Measurements from ENCODE around the gene TNFRSF12A.
A peak's percentile ranks its signal among the peaks of the same experiment; 100 is the strongest.

The TNFRSF12A gene

DNA sequence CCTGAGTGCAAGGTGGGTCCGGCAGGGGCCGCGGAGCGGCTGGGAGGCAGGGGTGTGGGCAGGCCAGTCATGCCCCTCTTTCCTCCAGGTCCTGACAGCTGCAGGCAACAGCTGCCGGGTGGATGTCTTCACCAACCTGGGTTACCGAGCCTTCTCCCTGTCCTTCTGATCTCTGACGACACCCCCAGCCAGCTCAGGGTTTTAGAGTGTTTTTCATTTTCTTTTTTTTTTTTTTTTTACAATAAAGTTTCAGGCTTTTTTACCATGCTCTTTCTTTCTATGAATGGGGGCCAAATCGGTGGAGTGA is 7.3 kb downstream of the TNFRSF12A start:
- POLR2A ChIA-PET = interaction anchor here (0.7 to 11.9 kb wide), 14 partner anchors 7 to 145 kb away, joined by 3 to 247 read pairs (median 6); partner anchors contain the start of genes KREMEN2, MMP25, TNFRSF12A and ZNF205
- H3K9me3 ChIP-seq (ENCODE audit: control insufficient read depth, insufficient read depth, low read depth, low read length) = no peaks in the 10 kb centered on the region
- H3K4me1 ChIP-seq (ENCODE audit: control insufficient read depth, insufficient read depth, low read length) = peaks cover 14% of the 10 kb centered on the region
- CTCF ChIA-PET = interaction anchor here (0.5 to 9.2 kb wide), 18 partner anchors 8 to 1576 kb away, joined by 3 to 149 read pairs (median 4); partner anchors contain the start of genes BICDL2 and TNFRSF12A
- H3K36me3 ChIP-seq (ENCODE audit: control insufficient read depth in 2 of 2, insufficient read depth in 1 of 2, low read length in 2 of 2) = peaks cover 0 to 22% of the 10 kb centered on the region in 2 experiments; a peak in 1 of 3 replicates
- H3K27ac ChIP-seq (ENCODE audit: extremely low read depth, low read depth, low read length) = no peak overlapping the region
- H3K4me3 ChIP-seq (ENCODE audit: low read depth, low read length) = no peak overlapping the region
- no peak for TF ChIP-seq ZNF529 (tag by site-specific recombination; IDR thresholded peaks at IDR 0.05; ENCODE audit: insufficient replicate concordance)
- no peak for TF ChIP-seq ZNF239 (tag by site-specific recombination; IDR thresholded peaks at IDR 0.05)
- no peak for TF ChIP-seq GFI1B (tag by site-specific recombination; IDR thresholded peaks at IDR 0.05)
- TF ChIP-seq BCL11A (tag by site-specific recombination; IDR thresholded peaks at IDR 0.05; ENCODE audit: low read depth) = no peak
- TF ChIP-seq, protein P1, sequence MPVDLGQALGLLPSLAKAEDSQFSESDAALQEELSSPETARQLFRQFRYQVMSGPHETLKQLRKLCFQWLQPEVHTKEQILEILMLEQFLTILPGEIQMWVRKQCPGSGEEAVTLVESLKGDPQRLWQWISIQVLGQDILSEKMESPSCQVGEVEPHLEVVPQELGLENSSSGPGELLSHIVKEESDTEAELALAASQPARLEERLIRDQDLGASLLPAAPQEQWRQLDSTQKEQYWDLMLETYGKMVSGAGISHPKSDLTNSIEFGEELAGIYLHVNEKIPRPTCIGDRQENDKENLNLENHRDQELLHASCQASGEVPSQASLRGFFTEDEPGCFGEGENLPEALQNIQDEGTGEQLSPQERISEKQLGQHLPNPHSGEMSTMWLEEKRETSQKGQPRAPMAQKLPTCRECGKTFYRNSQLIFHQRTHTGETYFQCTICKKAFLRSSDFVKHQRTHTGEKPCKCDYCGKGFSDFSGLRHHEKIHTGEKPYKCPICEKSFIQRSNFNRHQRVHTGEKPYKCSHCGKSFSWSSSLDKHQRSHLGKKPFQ (tag by site-specific recombination; IDR thresholded peaks at IDR 0.05) = no peak
- TF ChIP-seq, protein P2, sequence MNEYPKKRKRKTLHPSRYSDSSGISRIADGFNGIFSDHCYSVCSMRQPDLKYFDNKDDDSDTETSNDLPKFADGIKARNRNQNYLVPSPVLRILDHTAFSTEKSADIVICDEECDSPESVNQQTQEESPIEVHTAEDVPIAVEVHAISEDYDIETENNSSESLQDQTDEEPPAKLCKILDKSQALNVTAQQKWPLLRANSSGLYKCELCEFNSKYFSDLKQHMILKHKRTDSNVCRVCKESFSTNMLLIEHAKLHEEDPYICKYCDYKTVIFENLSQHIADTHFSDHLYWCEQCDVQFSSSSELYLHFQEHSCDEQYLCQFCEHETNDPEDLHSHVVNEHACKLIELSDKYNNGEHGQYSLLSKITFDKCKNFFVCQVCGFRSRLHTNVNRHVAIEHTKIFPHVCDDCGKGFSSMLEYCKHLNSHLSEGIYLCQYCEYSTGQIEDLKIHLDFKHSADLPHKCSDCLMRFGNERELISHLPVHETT (tag by site-specific recombination; IDR thresholded peaks at IDR 0.05) = no peak
- no peak for TF ChIP-seq KLF10 (tag by site-specific recombination; IDR thresholded peaks at IDR 0.05)
- TF ChIP-seq, protein P3, sequence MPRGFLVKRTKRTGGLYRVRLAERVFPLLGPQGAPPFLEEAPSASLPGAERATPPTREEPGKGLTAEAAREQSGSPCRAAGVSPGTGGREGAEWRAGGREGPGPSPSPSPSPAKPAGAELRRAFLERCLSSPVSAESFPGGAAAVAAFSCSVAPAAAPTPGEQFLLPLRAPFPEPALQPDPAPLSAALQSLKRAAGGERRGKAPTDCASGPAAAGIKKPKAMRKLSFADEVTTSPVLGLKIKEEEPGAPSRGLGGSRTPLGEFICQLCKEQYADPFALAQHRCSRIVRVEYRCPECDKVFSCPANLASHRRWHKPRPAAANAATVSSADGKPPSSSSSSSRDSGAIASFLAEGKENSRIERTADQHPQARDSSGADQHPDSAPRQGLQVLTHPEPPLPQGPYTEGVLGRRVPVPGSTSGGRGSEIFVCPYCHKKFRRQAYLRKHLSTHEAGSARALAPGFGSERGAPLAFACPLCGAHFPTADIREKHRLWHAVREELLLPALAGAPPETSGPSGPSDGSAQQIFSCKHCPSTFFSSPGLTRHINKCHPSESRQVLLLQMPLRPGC (tag by site-specific recombination; IDR thresholded peaks at IDR 0.05) = no peak

DNA sequence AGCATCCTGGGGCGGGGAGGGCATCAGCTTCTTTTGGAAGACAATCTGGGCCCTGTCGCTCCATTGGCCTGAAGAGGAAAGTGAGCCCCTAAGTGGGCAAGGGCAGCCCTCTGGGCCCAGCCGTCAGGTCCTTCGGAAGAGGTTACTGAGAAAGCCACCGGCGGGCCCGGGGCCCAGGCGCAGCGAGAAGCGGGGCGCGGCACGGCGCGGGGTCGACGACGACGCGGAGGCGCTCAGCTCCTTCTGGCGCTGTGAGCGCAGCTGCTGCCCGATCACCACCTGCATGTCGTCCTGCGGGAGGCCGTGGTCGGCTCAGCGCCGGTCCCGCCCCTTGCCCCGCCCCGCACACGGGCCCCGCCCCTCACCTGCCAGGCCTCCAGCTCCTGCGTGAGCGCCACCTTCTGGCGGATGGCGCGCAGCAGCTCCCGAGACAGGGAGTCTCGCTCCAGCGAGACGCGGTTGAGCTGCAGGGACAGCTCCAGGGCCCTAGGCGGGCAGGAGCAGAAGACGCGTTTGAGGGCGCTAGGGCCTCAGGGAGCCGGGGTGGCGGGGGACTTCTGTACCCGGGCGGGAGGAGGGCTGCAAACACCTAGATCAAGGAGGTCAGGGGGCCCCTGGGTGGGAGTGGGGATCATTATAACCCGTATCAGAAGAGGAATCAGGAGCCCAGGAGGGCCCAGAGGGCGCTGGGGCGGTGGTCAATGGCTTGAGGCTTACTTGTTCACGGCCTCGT is 8.0 kb downstream of the TNFRSF12A start:
- POLR2A ChIA-PET = interaction anchor here (0.7 to 11.9 kb wide), 17 partner anchors 8 to 144 kb away, joined by 3 to 247 read pairs (median 5); partner anchors contain the start of genes KREMEN2, MMP25, PAQR4 and TNFRSF12A
- Histone ChIP-seq H3K27ac (ENCODE audit: extremely low read depth, low read depth, low read length) (no peak overlapping the region), H3K4me3 (ENCODE audit: low read depth, low read length) (no peak overlapping the region), H3K36me3 (ENCODE audit: control insufficient read depth in 2 of 2, insufficient read depth in 1 of 2, low read length in 2 of 2) (peaks cover 0 to 22% of the 10 kb centered on the region in 2 experiments; a peak in 1 of 3 replicates), H3K9me3 (ENCODE audit: control insufficient read depth, insufficient read depth, low read depth, low read length) (no peaks in the 10 kb centered on the region), H3K4me1 (ENCODE audit: control insufficient read depth, insufficient read depth, low read length) (peaks cover 7% of the 10 kb centered on the region)
- CTCF ChIA-PET = interaction anchor here (0.5 to 9.2 kb wide), 24 partner anchors 9 to 379 kb away, joined by 3 to 149 read pairs (median 4); partner anchors contain the start of genes BICDL2, MMP25 and TNFRSF12A
- TF ChIP-seq KLF1 (tag by site-specific recombination; IDR thresholded peaks at IDR 0.05) (peak; percentile 78), KLF9 (tag by site-specific recombination; IDR thresholded peaks at IDR 0.05; ENCODE audit: low read depth) (peak; percentile 97), ZNF19 (tag by site-specific recombination; IDR thresholded peaks at IDR 0.05; ENCODE audit: low read depth) (no peak), ZNF24 (tag by site-specific recombination; IDR thresholded peaks at IDR 0.05) (no peak), WT1 (tag by site-specific recombination; IDR thresholded peaks at IDR 0.05) (no peak), ZBTB21 (tag by site-specific recombination; IDR thresholded peaks at IDR 0.05) (no peak), ZNF785 (tag by site-specific recombination; IDR thresholded peaks at IDR 0.05) (no peak), OSR2 (tag by site-specific recombination; IDR thresholded peaks at IDR 0.05) (no peak), KLF10 (tag by site-specific recombination; IDR thresholded peaks at IDR 0.05) (peak; percentile 32; the same call in 1 of the 2 replicates), ZNF157 (tag by site-specific recombination; IDR thresholded peaks at IDR 0.05) (no peak)
- TF ChIP-seq, protein P4, sequence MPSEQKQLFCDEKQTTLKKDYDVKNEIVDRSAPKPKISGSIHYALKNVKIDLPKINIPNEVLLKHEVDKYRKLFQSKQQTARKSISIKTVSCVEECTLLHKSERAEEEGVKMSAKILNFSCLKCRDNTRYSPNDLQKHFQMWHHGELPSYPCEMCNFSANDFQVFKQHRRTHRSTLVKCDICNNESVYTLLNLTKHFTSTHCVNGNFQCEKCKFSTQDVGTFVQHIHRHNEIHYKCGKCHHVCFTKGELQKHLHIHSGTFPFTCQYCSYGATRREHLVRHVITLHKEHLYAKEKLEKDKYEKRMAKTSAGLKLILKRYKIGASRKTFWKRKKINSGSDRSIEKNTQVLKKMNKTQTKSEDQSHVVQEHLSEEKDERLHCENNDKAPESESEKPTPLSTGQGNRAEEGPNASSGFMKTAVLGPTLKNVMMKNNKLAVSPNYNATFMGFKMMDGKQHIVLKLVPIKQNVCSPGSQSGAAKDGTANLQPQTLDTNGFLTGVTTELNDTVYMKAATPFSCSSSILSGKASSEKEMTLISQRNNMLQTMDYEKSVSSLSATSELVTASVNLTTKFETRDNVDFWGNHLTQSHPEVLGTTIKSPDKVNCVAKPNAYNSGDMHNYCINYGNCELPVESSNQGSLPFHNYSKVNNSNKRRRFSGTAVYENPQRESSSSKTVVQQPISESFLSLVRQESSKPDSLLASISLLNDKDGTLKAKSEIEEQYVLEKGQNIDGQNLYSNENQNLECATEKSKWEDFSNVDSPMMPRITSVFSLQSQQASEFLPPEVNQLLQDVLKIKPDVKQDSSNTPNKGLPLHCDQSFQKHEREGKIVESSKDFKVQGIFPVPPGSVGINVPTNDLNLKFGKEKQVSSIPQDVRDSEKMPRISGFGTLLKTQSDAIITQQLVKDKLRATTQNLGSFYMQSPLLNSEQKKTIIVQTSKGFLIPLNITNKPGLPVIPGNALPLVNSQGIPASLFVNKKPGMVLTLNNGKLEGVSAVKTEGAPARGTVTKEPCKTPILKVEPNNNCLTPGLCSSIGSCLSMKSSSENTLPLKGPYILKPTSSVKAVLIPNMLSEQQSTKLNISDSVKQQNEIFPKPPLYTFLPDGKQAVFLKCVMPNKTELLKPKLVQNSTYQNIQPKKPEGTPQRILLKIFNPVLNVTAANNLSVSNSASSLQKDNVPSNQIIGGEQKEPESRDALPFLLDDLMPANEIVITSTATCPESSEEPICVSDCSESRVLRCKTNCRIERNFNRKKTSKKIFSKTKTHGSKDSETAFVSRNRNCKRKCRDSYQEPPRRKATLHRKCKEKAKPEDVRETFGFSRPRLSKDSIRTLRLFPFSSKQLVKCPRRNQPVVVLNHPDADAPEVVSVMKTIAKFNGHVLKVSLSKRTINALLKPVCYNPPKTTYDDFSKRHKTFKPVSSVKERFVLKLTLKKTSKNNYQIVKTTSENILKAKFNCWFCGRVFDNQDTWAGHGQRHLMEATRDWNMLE (tag by site-specific recombination; conservative IDR thresholded peaks at IDR 0.05; ENCODE audit: low read depth) = no peak
- TF ChIP-seq, protein P5, sequence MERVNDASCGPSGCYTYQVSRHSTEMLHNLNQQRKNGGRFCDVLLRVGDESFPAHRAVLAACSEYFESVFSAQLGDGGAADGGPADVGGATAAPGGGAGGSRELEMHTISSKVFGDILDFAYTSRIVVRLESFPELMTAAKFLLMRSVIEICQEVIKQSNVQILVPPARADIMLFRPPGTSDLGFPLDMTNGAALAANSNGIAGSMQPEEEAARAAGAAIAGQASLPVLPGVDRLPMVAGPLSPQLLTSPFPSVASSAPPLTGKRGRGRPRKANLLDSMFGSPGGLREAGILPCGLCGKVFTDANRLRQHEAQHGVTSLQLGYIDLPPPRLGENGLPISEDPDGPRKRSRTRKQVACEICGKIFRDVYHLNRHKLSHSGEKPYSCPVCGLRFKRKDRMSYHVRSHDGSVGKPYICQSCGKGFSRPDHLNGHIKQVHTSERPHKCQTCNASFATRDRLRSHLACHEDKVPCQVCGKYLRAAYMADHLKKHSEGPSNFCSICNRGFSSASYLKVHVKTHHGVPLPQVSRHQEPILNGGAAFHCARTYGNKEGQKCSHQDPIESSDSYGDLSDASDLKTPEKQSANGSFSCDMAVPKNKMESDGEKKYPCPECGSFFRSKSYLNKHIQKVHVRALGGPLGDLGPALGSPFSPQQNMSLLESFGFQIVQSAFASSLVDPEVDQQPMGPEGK (tag by site-specific recombination; IDR thresholded peaks at IDR 0.05) = peak; percentile 29
